Mesangial cell (primary cell): ENCODE data around the gene PMM1. TPM values are rescaled to one million over a fixed set of nuclear protein-coding genes. Genes with fewer than 3 reads are reported as not detected.

Source experiments
- total RNA-seq: library from RNA; depleted of rRNA; stranded (reverse); fragments of >200 nt; gene quantifications from 2 replicates; pipeline ENCODE4 v1.2.3, GENCODE V29; 2015

The PMM1 gene
- total RNA-seq: 42.5 and 50.5 TPM in 2 replicates

DNA sequence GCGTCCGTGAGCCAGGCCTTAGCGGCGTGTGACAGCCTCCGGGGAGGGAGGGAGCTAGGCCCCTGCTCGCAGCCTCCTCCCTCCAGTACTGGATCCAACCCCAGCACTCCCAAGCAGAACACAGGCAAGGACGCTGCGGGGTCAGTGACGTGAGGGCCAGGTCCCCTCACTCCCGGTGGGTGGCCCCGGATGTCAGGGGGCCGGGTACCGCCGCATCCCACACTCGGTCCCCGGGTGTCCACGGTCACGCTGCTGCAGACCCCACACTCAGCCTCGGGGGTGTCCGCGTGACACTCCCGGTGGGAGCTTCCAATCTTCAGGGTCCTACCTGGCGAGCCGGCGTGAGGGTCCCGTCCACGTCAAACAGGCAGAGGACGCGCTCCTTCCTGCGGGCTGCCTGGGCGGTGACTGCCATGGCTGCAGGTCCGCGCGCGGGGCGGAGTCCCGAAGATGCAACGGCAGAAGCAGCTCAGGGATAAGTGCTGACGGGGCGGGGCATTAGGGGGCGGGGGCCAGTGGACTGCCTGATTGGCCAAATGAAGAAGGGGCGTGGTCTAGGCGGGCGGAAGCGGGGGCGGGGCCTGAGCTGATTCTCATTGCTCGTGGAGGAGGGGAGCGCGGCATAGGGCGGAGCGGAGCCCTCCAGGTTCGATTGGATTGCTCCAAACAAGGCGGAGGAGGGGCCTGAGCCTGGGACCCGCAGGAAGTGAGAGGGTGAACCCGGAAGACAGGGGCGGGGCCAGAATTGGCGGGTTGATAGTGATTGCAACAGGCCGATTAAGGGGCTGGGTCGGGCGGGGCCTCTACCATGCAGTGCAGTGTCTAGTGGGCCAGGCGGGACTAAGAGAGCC, at the start of gene PMM1:
Gene PMM1, minus strand, starts transcription at position 450 of the 851 bp plus-strand sequence. Its CDS starts 35 bp downstream, at position 415.

DNA sequence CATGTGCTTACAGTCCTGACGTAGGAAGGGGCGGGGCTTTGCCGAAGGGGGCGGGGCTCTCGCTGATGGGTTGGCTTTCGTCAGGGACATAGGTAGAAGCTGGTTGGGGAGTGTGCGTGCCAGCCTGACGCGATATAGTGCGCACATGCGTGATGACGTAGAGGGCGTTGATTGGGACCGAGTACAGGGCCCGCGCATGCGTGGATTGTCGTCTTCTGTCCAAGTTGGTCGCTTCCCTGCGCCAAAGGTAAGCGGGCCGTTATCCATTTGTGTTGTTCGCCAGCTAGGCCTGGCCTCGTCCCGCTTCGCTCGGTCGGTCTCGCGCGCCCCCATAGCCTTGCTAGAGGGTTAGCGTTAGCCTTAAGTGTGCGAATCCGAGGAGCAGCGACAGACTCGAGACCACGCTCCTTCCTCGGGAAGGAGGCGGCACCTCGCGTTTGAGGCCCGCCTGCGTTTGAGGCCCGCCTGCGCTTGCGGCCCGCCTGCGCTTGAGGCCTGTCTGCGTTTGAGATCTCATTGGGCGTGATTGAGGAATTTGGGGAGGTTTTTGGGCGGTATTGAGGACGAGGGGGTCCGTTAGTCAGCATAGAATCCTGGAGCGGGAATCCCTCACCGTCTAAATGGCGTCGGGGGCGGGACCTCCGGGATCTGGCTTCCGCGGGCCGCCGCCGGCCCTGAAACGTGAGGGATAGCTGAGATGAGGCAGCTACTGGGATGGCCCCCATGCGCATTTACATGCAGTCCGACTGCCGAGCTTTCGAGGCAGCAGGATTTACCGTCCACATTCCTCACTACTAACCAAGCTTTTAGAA, 31.7 kb upstream of the PMM1 start, which contains the start of gene XRCC6:
Gene XRCC6, plus strand, starts transcription at position 197 of the 812 bp plus-strand sequence. CDS start 710 bp downstream, outside the sequence.

DNA sequence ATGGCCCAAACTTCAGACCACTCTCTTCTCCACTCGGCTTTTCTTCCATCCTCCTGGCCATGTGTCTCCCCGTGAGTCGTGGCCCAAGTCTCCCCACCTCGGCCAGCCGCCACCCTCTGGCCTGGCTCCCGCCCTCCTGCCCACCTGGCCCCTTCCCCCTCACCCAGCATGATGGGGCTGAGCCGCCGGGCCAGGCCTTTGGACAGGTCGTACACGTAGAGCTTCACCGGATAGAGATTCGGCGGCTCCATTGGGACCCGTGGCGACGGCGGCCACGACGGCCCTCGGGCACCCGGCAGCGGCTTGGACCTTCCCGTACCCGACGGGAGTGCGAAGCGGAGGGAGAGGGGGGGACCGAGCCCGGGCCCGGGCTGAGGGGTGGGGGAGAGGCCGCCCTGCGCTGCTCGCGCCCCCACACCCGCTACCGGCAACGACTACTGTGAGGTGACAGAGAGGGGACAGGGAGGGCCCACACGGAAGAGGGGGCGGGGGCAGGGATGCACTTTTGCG, 31.0 kb upstream of the PMM1 start, which contains the start of gene DESI1:
Gene DESI1, minus strand, starts transcription at position 455 of the 510 bp plus-strand sequence. Its CDS starts 204 bp downstream, at position 251.

DNA sequence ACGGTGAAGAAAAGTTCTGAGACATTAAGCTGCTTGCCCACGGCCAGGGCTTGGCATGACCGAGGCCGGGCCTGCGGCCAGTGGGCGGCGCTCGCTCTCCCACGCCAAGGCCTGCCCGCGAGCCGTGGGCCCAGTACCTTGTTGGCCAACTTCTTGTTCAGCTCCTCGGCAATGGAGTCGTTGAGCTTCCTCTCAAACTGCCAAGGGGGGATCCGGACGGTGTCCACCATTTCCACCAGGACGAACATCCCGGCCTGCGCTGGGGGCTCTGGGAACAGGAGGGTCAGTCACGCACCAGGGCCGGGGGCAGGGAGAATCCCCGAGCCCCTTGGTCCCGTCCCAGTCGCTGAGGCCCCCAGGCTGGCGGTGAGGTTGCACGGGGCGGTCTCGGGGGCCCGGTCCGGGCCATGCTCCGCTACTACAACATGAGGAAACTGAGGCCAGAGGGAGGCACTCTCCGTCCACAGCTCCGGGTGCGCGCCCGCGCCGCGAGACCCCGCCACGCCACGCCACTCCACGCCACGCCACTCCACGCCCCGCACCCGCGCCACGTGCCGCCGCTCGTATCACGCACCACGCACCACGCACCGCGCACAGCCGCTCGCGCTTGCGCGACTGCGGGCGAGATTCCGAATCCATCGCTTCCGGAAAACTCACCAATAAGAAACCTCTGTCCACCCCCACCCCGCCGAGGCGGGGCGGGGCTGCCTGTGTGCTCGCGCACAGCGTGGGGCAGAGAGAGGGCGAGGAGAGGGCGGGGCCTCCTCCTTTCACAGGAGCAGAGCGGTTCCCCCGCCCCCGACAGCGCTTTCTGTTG, 45.6 kb downstream of the PMM1 start, which contains the start of gene POLR3H:
Gene POLR3H, minus strand, starts transcription at position 617 of the 817 bp plus-strand sequence. Its CDS starts 369 bp downstream, at position 248.

Other genes starting within 250 kb of the PMM1 start
- 2.8 and 9.9 TPM in 2 replicates for gene TEF, start 207.9 kb downstream of the PMM1 start, total RNA-seq
- 15.8 and 42.5 TPM in 2 replicates for gene TOB2, start 143.0 kb downstream of the PMM1 start, total RNA-seq
- gene PHF5A, start 121.1 kb downstream of the PMM1 start, total RNA-seq: 34.0 and 53.1 TPM in 2 replicates
- 83.4 and 107 TPM in 2 replicates for gene ACO2, start 120.7 kb downstream of the PMM1 start, total RNA-seq
- gene POLR3H, start 45.4 kb downstream of the PMM1 start, total RNA-seq: 11.8 and 18.1 TPM in 2 replicates
- gene CSDC2, start 28.8 kb downstream of the PMM1 start, total RNA-seq: 6.7 and 59.6 TPM in 2 replicates
- 30.7 and 46.4 TPM in 2 replicates for gene DESI1, start 31.2 kb upstream of the PMM1 start, total RNA-seq
- gene XRCC6, start 31.5 kb upstream of the PMM1 start, total RNA-seq: 166 and 331 TPM in 2 replicates
- 149 and 168 TPM in 2 replicates for gene SNU13, start 99.0 kb upstream of the PMM1 start, total RNA-seq
- gene MEI1, start 109.7 kb upstream of the PMM1 start, total RNA-seq: 0.13 and 1.1 TPM in 2 replicates
- gene CCDC134, start 210.8 kb upstream of the PMM1 start, total RNA-seq: 7.0 and 15.3 TPM in 2 replicates
- 86.9 and 138 TPM in 2 replicates for gene SREBF2, start 243.3 kb upstream of the PMM1 start, total RNA-seq